Epithelial cell of proximal tubule (primary cell): ENCODE data around the gene STARD7. TPM values are rescaled to one million over a fixed set of nuclear protein-coding genes. Genes with fewer than 3 reads are reported as not detected.
"Not testable (repeated sequence)": the region's sequence is repeated elsewhere in the genome, so short reads cannot be mapped to it uniquely, and the experiment has no call there.

Experiments used
- DNase-seq: peaks from one replicate; pipeline ENCODE4 v3.0.0-alpha.2; 2011; ENCODE audit warnings: low read depth
- H3K4me3 ChIP-seq: 2 replicates; pipeline ENCODE4 v1.5.1; 2011; ENCODE audit warnings: low read depth, mild to moderate bottlenecking, low read length
- total RNA-seq: library from RNA; depleted of rRNA; stranded (reverse); fragments of >200 nt; gene quantifications from 2 replicates; pipeline ENCODE4 v1.2.3, GENCODE V29; 2015
- TF ChIP-seq, protein P1 (sequence below): conservative IDR thresholded peaks from 2 replicates; pipeline ENCODE4 v1.5.1; 2012; ENCODE audit warnings: low read depth, mild to moderate bottlenecking, low read length

Gene STARD7, protein sequence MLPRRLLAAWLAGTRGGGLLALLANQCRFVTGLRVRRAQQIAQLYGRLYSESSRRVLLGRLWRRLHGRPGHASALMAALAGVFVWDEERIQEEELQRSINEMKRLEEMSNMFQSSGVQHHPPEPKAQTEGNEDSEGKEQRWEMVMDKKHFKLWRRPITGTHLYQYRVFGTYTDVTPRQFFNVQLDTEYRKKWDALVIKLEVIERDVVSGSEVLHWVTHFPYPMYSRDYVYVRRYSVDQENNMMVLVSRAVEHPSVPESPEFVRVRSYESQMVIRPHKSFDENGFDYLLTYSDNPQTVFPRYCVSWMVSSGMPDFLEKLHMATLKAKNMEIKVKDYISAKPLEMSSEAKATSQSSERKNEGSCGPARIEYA
- total RNA-seq: 99.2 and 143 TPM in 2 replicates

DNA sequence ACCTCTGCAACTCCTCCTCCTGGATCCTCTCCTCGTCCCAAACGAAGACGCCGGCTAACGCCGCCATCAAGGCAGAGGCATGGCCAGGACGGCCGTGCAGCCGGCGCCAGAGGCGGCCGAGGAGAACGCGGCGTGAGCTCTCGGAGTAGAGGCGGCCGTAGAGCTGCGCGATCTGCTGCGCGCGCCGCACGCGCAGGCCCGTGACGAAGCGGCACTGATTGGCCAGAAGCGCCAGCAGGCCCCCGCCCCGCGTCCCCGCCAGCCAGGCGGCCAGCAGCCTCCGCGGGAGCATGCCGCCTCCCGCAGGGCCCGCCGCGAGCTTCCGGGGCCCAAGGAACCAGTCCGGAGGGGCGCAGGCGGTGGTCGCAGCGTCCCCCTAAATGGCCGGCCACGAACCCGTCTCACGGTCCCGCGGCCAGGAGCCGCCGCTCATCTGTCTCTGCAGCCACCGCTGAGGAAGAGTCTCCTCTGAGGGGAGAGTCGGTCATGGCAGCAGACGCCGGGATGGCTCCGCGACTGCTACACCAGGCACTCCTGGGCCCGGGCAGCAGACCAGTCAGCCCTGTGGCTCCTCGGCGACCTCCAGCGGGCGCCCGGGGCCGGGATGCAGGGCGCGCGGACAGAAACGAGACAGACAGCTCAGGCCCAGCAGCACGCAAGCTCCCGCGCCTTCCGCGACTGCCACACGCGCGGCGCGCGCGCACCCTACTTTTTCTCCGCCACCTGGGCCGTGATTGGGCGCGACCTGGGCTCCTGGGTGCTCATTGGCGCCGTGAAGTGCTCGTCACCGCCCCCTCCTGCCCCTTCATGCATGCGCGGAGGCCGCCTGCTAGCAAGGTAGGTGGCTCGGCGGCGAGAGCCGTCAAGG is at the start of gene STARD7:
Gene STARD7, minus strand, starts transcription at position 685 of the 868 bp plus-strand sequence. Its CDS starts 393 bp downstream, at position 292.
- peak within 1 kb of the TSS; percentile 79 for H3K4me3 ChIP-seq
- DNase-seq: peak; percentile 59
- TF ChIP-seq, protein P1, sequence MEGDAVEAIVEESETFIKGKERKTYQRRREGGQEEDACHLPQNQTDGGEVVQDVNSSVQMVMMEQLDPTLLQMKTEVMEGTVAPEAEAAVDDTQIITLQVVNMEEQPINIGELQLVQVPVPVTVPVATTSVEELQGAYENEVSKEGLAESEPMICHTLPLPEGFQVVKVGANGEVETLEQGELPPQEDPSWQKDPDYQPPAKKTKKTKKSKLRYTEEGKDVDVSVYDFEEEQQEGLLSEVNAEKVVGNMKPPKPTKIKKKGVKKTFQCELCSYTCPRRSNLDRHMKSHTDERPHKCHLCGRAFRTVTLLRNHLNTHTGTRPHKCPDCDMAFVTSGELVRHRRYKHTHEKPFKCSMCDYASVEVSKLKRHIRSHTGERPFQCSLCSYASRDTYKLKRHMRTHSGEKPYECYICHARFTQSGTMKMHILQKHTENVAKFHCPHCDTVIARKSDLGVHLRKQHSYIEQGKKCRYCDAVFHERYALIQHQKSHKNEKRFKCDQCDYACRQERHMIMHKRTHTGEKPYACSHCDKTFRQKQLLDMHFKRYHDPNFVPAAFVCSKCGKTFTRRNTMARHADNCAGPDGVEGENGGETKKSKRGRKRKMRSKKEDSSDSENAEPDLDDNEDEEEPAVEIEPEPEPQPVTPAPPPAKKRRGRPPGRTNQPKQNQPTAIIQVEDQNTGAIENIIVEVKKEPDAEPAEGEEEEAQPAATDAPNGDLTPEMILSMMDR: peak; percentile 3

DNA sequence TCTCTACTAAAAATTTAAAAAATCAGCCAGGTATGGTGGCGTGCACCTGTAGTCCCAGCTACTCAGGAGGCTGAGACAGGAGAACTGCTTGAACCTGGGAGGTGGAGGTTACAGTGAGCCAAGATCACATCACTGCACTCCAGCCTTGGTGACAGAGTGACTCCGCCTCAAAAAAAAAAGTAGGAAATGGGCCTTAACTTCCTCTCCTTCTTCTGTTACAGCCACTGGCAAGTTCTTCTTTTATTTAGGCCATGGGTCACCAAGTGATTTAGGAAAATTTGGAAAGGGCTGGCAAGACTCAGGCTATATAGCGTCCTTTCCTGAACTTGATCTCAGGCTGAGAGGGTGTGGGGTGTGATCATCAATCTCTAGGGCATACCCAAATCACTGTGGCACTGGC is 49.1 kb upstream of the STARD7 start:
- not testable (repeated sequence) for H3K4me3 ChIP-seq, DNase-seq

DNA sequence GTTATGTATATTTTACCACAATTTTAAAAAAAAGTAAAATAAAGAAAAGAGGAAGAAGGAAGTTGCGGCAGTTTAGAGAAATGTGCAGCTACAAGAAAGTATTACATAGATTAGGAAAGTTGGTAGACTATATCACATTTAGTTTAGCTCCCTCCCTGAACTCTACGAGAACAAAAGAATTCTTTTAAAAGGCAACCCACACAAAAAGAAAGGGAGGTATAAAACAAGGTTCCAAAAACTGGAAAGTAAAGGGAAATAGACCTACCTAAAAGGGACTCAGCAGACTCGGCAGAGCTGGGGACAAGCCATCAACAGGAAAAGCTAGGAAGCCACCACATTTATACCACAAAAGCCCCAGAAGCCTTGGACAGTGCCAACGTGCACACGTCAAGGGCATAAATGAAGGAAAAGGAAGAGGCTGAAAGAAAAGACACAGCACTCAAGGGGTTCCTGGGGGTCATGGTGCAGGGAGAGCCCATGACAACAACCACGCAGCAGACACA is 48.0 kb upstream of the STARD7 start:
- no peak for DNase-seq
- no peak overlapping the region for H3K4me3 ChIP-seq
- TF ChIP-seq, protein P1: no peak

DNA sequence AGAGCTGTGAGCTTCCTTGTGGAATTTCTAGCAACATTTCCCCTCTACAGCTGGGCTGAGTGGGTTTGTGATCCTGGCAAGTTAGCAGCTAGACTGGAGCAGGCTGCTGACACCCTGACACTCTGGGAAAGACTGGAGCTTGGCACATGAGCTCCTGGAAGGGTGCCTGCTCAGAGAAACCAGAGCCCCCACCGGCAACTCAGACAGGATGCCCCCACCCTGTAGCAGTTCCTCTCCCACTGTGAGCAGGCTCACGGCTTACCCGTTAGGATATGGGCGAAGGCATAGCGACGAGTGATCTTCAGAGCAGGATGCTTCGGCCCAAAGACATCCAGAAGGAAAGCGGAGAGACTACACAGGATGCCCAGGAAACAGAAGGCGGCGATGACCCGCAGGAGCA is 45.9 kb upstream of the STARD7 start:
- no peak for DNase-seq
- TF ChIP-seq, protein P1: no peak
- no peak overlapping the region for H3K4me3 ChIP-seq

DNA sequence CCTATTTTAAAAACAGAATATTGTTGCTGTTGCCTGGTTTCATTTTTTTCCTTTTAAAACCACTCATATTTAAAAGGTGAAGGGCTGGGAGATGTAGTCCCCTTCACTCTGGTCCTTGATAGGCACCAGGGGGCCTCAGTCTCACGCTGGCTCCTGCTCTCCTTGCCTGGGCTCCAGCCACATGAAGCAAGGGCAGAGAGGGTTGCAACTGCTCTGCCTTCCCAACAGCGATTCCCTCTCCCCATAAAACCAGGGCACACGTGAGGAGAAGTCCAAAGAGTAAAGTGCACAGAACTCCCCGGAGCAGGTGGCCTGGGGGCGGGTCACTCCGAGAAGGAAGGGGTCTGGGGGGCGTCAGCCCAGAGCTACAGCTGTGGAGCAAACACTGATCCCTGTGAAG is 44.4 kb upstream of the STARD7 start:
- no peak overlapping the region for H3K4me3 ChIP-seq
- TF ChIP-seq, protein P1: no peak
- no peak for DNase-seq

DNA sequence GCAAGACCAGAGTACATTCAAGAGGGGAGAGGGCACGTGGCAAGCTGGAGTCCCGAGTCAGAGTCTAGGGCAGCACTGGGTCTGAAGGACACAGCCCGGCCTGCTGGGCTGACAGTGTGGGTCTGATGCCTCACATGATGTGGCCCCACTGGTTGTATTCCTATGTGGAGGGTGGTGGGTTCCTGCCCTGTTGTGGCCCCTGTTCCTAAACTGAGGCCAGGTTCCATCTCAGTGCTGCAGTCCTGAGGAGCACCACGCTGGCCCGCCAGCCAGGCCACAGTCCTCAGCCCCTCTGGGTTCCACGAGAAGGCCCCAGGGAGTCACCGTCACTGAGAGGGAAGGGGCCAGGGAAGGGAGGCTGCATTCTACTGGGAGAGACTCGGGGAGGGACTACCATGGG is 43.9 kb upstream of the STARD7 start:
- no peak overlapping the region for H3K4me3 ChIP-seq
- TF ChIP-seq, protein P1: no peak

DNA sequence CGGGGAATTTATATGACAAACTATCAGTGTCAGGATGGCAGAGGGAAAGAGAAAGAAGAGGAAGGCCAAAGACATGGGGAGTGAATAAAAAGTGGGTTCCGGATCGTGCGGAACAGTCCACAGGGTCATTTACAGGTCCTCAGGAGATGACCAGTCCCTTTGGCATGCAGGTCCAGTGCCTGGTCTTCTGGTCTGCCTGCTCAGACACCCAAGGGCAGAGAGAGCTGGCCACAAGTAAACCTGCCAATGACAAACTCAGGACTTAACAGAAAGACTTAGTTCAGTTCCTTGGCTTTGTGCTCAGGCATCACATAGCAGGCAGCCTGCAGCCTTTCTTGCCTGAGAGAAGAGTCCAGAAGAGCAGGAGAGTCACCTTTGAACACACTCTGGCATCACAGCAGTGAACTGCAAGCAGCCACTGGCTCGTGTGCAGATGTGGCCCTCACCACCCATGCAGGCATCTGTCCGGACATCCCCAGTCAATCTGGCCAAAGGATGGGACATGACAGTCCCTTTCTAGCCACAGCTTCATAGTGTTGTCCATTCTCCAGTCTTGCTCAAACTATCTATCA is 43.2 kb upstream of the STARD7 start:
- TF ChIP-seq, protein P1: no peak
- H3K4me3 ChIP-seq: no peak overlapping the region
- peak; percentile 73 for DNase-seq

More for the DNA sequence above, 43.9 kb upstream of the STARD7 start:
- no peak for DNase-seq
